Smooth muscle cell (in vitro differentiated cells): ENCODE results near the gene LYRM4. TPM values are rescaled to one million over a fixed set of nuclear protein-coding genes. Genes with fewer than 3 reads are reported as not detected.

Source experiments
- DNase-seq: peaks from one replicate; lab custom pipeline; 2025; ENCODE audit not compliant: unreplicated experiment; lab: John Stamatoyannopoulos, UW
- H2AFZ ChIP-seq: fragments of 200-600 bp; sonication (generic); 2 replicates; pipeline ENCODE4 v1.6.0; 2016; ENCODE audit warnings: antibody characterized with exemption, low read depth, mild to moderate bottlenecking
- H3F3A ChIP-seq: fragments of 200-600 bp; sonication (generic); 2 replicates; pipeline ENCODE4 v1.6.0; 2017; ENCODE audit warnings: antibody characterized with exemption, low read depth
- H3K27ac ChIP-seq: fragments of 200-600 bp; sonication (generic); 2 replicates; pipeline ENCODE4 v1.5.1; 2016; ENCODE audit warnings: low read depth, mild to moderate bottlenecking
- H3K27me3 ChIP-seq: fragments of 200-600 bp; sonication (generic); 2 replicates; pipeline ENCODE4 v1.6.1; 2016; ENCODE audit warnings: low read depth, mild to moderate bottlenecking
- H3K36me3 ChIP-seq: fragments of 200-600 bp; sonication (generic); 2 replicates; pipeline ENCODE4 v1.5.1; 2016; ENCODE audit warnings: low read depth
- H3K4me1 ChIP-seq: fragments of 200-600 bp; sonication (generic); 2 replicates; pipeline ENCODE4 v1.5.1; 2016; ENCODE audit warnings: low read depth
- H3K4me2 ChIP-seq: fragments of 200-600 bp; sonication (generic); 2 replicates; pipeline ENCODE4 v1.6.0; 2016; ENCODE audit warnings: mild to moderate bottlenecking
- H3K4me3 ChIP-seq: fragments of 200-600 bp; sonication (generic); 2 replicates; pipeline ENCODE4 v1.5.1; 2016; ENCODE audit warnings: mild to moderate bottlenecking
- H3K79me2 ChIP-seq: fragments of 200-600 bp; sonication (generic); 2 replicates; pipeline ENCODE4 v1.6.0; 2016; ENCODE audit warnings: low read depth, mild to moderate bottlenecking
- H3K9ac ChIP-seq: fragments of 200-600 bp; sonication (generic); 2 replicates; pipeline ENCODE4 v1.6.0; 2016; ENCODE audit warnings: low read depth
- H3K9me3 ChIP-seq: fragments of 200-600 bp; sonication (generic); replicated peaks from 2 replicates; pipeline ENCODE4 v1.5.1; 2016; ENCODE audit warnings: low read depth
- H4K20me1 ChIP-seq: fragments of 200-600 bp; sonication (generic); 2 replicates; pipeline ENCODE4 v1.6.0; 2016; ENCODE audit warnings: low read depth
- CTCF ChIP-seq: fragments of 200-600 bp; sonication (generic); IDR thresholded peaks from 2 replicates; pipeline ENCODE4 v1.5.1; 2017; ENCODE audit warnings: borderline replicate concordance, mild to moderate bottlenecking, antibody characterized with exemption; ENCODE audit not compliant: insufficient read depth, poor library complexity, severe bottlenecking
- WGBS: methylation state at CpG from one replicate; pipeline ENCODE4 v1.1.7; 2016; ENCODE audit warnings: low lambda C conversion rate; 5-methylcytosine and 5-hydroxymethylcytosine counted together
- polyA plus RNA-seq: library from polyadenylated mRNA; unstranded; fragments of >200 nt; fragmentation: Nextera tagmentation; extraction: Ambion mirVana; gene quantifications from 2 replicates; pipeline ENCODE4 v1.2.1, GENCODE V29; 2016
- total RNA-seq: library from RNA; depleted of rRNA; stranded (reverse); fragments of >200 nt; gene quantifications from 2 replicates; pipeline ENCODE4 v1.2.3, GENCODE V29; 2014

LYRM4 gene
- total and polyA plus RNA-seq, 2 experiments from 2014 or later, result 26.1 to 27.1 TPM

DNA sequence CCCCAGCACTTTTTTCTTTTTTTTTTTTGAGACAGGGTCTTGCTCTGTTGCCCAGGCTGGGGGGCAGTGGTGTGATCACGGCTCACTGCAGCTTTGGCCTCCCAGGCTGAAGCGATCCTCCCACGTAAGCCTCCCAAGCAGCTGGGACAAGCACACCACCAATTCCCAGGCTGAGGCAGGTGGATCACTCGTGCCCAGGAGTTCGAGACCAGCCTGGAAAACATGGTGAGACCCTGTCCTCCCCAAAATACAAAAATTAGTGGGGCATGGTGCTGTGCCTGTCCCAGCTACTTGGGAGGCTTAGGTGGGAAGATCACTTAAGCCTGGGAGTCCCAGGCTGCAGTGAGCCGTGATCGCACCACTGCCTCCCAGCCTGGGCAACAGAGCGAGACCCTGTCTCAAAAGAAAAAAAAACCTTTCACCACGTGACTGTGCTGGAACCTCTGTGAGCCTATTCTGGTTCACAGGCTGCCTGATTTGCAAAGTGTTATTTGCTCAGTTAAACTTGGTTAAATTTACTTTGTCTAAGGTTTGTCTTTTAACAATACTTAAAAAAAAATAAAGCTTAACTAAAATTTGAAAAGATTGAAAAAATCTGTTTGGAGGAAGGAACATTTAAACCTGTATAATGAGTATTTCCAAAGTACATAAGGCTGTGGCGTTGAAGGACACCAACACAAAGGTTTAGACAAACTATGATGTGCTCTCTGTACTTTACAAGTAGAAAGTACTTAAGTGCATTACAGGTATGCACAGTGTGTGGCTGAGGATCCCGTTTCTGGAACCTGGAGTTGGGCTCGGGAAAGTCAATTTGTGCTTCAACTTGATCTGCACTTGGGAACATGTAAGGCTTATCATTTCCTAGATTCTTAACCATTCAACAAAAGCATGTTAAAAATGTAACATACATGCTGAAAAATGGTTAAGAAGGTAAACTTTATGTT is 120.7 kb downstream of the LYRM4 start:
- H3K27ac ChIP-seq, result no peak overlapping the region
- WGBS, result 91% methylated on average over 12 of the region's 12 CpGs
- H3K36me3 ChIP-seq, result no peaks in the 10 kb centered on the region
- peaks cover 9% of the 10 kb centered on the region for H3K4me1 ChIP-seq
- H3F3A ChIP-seq, result no peaks in the 10 kb centered on the region
- H3K27me3 ChIP-seq, result no peaks in the 10 kb centered on the region
- no peak for TF ChIP-seq CTCF
- H4K20me1 ChIP-seq, result peaks cover 4% of the 10 kb centered on the region
- DNase-seq, result no peak
- no peaks in the 10 kb centered on the region for H3K79me2 ChIP-seq
- no peak overlapping the region for H2AFZ ChIP-seq
- H3K4me3 ChIP-seq, result no peak overlapping the region
- H3K9me3 ChIP-seq, result no peaks in the 10 kb centered on the region
- H3K9ac ChIP-seq, result no peak overlapping the region
- no peak overlapping the region for H3K4me2 ChIP-seq

DNA sequence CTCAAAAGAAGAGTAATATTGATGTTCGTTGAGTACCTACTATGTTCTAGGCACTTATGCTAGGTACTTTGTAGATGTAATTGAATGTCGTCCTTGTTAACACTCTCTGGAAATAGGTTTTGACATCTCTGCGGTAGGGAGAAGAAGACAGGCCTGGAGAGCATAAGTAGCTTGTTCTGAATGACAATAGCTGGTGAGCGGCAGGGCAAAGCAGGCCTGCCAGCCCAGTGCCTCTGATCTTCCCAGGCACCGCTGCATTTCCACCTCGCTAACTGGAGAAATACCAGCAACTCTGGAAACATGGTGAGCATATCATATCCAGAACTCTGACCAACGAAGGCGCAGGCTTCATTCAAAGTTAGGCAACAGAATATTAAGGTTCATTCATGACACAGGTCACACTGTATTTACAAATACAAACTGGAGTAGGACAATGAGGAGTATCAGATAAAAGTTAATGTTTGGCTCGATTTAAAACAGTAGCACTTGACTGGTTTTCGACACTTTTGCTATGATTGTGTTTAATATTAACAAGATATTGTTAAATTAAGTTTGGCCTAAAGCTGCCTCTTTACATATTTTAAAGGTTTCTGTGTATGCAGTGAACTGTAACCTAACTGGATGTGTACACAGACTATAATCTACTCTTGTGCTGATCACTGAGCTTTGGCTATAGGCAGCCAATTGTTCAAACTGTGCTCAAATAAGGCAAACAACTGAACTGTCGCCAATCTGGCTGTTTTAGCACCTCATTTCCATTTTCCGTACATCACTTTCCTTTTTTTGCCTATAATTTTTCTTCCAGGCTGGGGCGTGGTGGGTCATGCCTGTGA is 121.5 kb downstream of the LYRM4 start:
- H3K36me3 ChIP-seq, result no peaks in the 10 kb centered on the region
- no peaks in the 10 kb centered on the region for H3K9me3 ChIP-seq
- DNase-seq, result no peak
- no peak overlapping the region for H3K4me3 ChIP-seq
- H2AFZ ChIP-seq, result no peak overlapping the region
- peaks cover 4% of the 10 kb centered on the region for H4K20me1 ChIP-seq
- H3K79me2 ChIP-seq, result no peaks in the 10 kb centered on the region
- no peaks in the 10 kb centered on the region for H3K27me3 ChIP-seq
- 76% methylated on average over 13 of the region's 13 CpGs for WGBS
- H3K27ac ChIP-seq, result no peak overlapping the region
- no peak overlapping the region for H3K9ac ChIP-seq
- peaks cover 9% of the 10 kb centered on the region for H3K4me1 ChIP-seq
- H3K4me2 ChIP-seq, result no peak overlapping the region
- no peak for TF ChIP-seq CTCF
- no peaks in the 10 kb centered on the region for H3F3A ChIP-seq

DNA sequence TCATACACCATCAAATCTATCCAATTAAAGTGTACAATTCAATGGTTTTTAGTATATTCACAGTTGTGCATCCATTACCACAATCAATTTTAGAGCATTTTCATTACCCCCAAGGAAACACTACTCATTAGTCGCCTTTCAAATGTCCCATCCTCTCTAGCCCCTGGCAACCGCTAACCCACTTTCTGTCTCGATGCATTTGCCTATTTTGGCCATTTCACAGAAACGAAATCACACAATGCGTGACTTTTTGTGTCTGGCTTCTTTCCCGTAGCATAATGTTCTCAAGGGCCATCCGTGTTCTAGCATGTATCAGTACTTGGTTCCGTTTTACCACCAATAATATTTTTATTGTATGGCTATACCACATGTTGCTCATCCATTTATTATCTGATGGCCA is 123.9 kb downstream of the LYRM4 start:
- DNase-seq, result no peak
- no peak for TF ChIP-seq CTCF
- Histone ChIP-seq H3K9me3 (no peaks in the 10 kb centered on the region), H3F3A (no peaks in the 10 kb centered on the region), H3K36me3 (no peaks in the 10 kb centered on the region), H3K79me2 (no peaks in the 10 kb centered on the region), H3K27me3 (no peaks in the 10 kb centered on the region), H3K4me1 (peaks cover 29% of the 10 kb centered on the region), H3K9ac (no peak overlapping the region), H4K20me1 (no peaks in the 10 kb centered on the region), H3K4me2 (no peak overlapping the region), H3K27ac (no peak overlapping the region), H2AFZ (no peak overlapping the region), H3K4me3 (no peak overlapping the region)
- 97% methylated on average over 8 of the region's 8 CpGs for WGBS
